IPS-15b (cell line): ENCODE data around the gene SMURF2.

Experiments used
- H3K27me3 ChIP-seq: one replicate; pipeline ENCODE4 v1.6.1; 2013; ENCODE audit warnings: low read length; ENCODE audit not compliant: control insufficient read depth, insufficient read depth
- H3K36me3 ChIP-seq: one replicate; pipeline ENCODE4 v1.6.1; 2013; ENCODE audit warnings: low read length; ENCODE audit not compliant: control insufficient read depth, insufficient read depth
- H3K4me1 ChIP-seq: one replicate; pipeline ENCODE4 v1.6.1; 2013; ENCODE audit warnings: mild to moderate bottlenecking, low read length; ENCODE audit not compliant: control insufficient read depth, insufficient read depth
- H3K4me3 ChIP-seq: one replicate; pipeline ENCODE4 v1.5.1; 2013; ENCODE audit warnings: low read depth, low read length
- H3K9ac ChIP-seq: one replicate; pipeline ENCODE4 v1.6.1; 2013; ENCODE audit warnings: low read depth, mild to moderate bottlenecking, low read length
- H3K9me3 ChIP-seq: one replicate; pipeline ENCODE4 v1.6.1; 2013; ENCODE audit warnings: mild to moderate bottlenecking, low read length; ENCODE audit not compliant: control insufficient read depth, insufficient read depth

SMURF2 gene

GRCh38 chr17:64496786-64497564 lies 165.1 kb downstream of the SMURF2 start, which contains the start of gene POLG2:
TSS of gene POLG2 (minus strand) at chr17:64497054. CDS start at chr17:64496968, 86 bp downstream.
- H3K4me3 ChIP-seq = peak within 1 kb of the TSS; percentile 79
- H3K9ac ChIP-seq = peak within 1 kb of the TSS; percentile 74
- no peaks in the 10 kb centered on the region for H3K27me3 ChIP-seq
- H3K36me3 ChIP-seq = peaks cover 24% of the 10 kb centered on the region
- H3K4me1 ChIP-seq = no peaks in the 10 kb centered on the region
- H3K9me3 ChIP-seq = no peaks in the 10 kb centered on the region

- Histone ChIP-seq H3K27me3 (no peaks in the 10 kb centered on the region), H3K4me3 (peak overlapping the region; percentile 79), H3K36me3 (peaks cover 21% of the 10 kb centered on the region), H3K4me1 (no peaks in the 10 kb centered on the region), H3K9me3 (no peaks in the 10 kb centered on the region), H3K9ac (peak overlapping the region; percentile 74)
Observed at GRCh38 chr17:64496348-64496785, 165.7 kb downstream of the SMURF2 start.
